T-helper 17 cell (primary cell): ENCODE results near the gene RUSC1. TPM values are rescaled to one million over a fixed set of nuclear protein-coding genes. Genes with fewer than 3 reads are reported as not detected.
"Not testable (repeated sequence)": the region's sequence is repeated elsewhere in the genome, so short reads cannot be mapped to it uniquely, and the experiment has no call there.

Source experiments
- ATAC-seq: fragments of 150-1000 bp; cut with Tn5 transposase; 2 replicates; pipeline ENCODE4 v1.10.0; 2021; ENCODE audit warnings: mild to moderate bottlenecking, moderate library complexity
- DNase-seq, 3 donors: peaks; one replicate each; pipeline versions ENCODE4 v3.0.0 to v3.0.0-alpha.2; 2020 to 2021
- H3K9me3 ChIP-seq: one replicate; pipeline ENCODE4 v1.7.0; 2013; ENCODE audit warnings: low read length, mild to moderate bottlenecking; ENCODE audit not compliant: control insufficient read depth, poor library complexity, severe bottlenecking
- H3K27ac Mint-ChIP-seq: one replicate; pipeline ENCODE4 v1.8.0; 2022; ENCODE audit warnings: mild to moderate bottlenecking, moderate library complexity, mixed read lengths
- H3K27me3 Mint-ChIP-seq: one replicate; pipeline ENCODE4 v1.8.0; 2022; ENCODE audit warnings: mixed read lengths
- H3K36me3 Mint-ChIP-seq: one replicate; pipeline ENCODE4 v1.8.0; 2022; ENCODE audit warnings: low read depth, mixed read lengths
- H3K4me1 Mint-ChIP-seq: one replicate; pipeline ENCODE4 v1.8.0; 2022; ENCODE audit warnings: mild to moderate bottlenecking, mixed read lengths
- H3K4me3 Mint-ChIP-seq: one replicate; pipeline ENCODE4 v1.8.0; 2022; ENCODE audit warnings: mild to moderate bottlenecking, moderate library complexity, mixed read lengths
- total RNA-seq, 4 donors: library from RNA in 2 of 4; stranded (reverse) in 2 of 4; gene quantifications; one replicate each; pipeline ENCODE4 v1.2.3 and lab custom pipeline; 2022 to 2026

The RUSC1 gene
- total RNA-seq, 2 donors from 2014 or later: 13.2 to 14.8 TPM

DNA sequence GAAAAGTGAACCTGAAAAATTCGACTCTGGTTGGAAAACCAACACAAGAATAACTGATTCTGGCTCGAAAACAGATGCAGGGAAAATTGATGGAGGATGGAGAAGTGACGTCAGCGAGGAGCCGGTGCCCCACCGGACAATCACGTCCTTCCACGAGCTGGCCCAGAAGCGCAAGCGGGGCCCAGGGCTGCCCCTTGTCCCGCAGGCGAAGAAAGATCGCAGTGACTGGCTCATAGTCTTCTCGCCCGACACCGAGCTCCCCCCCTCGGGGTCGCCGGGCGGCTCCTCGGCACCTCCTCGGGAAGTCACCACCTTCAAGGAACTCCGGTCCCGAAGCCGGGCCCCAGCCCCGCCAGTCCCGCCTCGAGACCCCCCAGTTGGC lies 1.9 kb downstream of the RUSC1 start:
- no peak overlapping the region for H3K27ac Mint-ChIP-seq
- peaks cover 2% of the 10 kb centered on the region for H3K36me3 Mint-ChIP-seq
- ATAC-seq: no peak
- DNase-seq: no peak
- H3K9me3 ChIP-seq: no peaks in the 10 kb centered on the region
- peaks cover 29% of the 10 kb centered on the region for H3K4me1 Mint-ChIP-seq
- no peaks in the 10 kb centered on the region for H3K27me3 Mint-ChIP-seq
- H3K4me3 Mint-ChIP-seq: peak overlapping the region; percentile 86

DNA sequence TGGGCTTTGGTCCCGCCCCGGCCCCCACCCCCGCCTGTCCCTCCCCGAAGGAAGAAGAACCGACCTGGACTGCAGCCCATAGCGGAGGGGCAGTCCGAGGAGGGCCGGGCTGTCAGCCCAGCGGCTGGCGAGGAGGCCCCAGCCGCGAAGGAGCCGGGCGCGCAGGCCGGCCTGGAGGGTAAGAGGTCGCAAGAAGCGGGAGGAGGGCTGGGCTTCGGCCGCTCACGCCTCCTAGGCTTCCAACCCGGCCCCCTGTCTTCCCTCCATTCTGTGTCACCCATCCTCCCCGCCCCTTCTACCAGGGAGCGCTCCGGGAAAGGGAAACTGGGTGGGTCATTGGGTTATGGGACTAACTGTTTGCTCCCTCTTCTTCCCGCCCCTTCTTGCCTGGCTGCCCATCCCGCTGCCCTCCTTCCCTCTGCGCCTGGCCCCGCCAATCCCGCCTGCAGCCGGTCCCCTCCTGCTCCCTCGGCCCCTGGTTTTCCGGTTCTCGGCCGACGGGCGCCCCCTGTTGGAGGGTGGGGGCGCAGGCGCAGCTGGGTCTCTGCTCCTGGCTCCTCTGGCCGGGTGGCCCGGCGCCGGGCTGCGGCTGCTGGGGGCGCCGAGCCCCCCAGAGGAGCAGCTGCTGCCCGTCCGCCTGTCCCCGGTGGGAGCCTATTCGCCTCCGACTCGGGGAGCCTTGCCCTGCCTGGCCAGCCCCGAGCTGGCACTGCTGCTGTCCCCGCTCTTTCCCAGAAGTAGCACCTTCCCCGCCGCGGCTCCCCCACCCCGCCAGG lies 2.4 kb downstream of the RUSC1 start:
- H3K27ac Mint-ChIP-seq: no peak overlapping the region
- no peaks in the 10 kb centered on the region for H3K27me3 Mint-ChIP-seq
- H3K4me1 Mint-ChIP-seq: peaks cover 29% of the 10 kb centered on the region
- peaks cover 2% of the 10 kb centered on the region for H3K36me3 Mint-ChIP-seq
- H3K4me3 Mint-ChIP-seq: peak overlapping the region; percentile 95
- DNase-seq (peak; percentile 77 to 91 (median 80)), ATAC-seq (peak; percentile 61)
- H3K9me3 ChIP-seq: no peaks in the 10 kb centered on the region

GRCh38 chr1:155323729-155324036 lies 3.0 kb downstream of the RUSC1 start:
- no peaks in the 10 kb centered on the region for H3K9me3 ChIP-seq
- H3K4me3 Mint-ChIP-seq: peak overlapping the region; percentile 95
- peaks cover 29% of the 10 kb centered on the region for H3K4me1 Mint-ChIP-seq
- peak overlapping the region; percentile 65 for H3K27ac Mint-ChIP-seq
- no peaks in the 10 kb centered on the region for H3K36me3 Mint-ChIP-seq
- H3K27me3 Mint-ChIP-seq: no peaks in the 10 kb centered on the region
- ATAC-seq (peak; percentile 75), DNase-seq (peak; percentile 66 to 79 (median 75))

DNA sequence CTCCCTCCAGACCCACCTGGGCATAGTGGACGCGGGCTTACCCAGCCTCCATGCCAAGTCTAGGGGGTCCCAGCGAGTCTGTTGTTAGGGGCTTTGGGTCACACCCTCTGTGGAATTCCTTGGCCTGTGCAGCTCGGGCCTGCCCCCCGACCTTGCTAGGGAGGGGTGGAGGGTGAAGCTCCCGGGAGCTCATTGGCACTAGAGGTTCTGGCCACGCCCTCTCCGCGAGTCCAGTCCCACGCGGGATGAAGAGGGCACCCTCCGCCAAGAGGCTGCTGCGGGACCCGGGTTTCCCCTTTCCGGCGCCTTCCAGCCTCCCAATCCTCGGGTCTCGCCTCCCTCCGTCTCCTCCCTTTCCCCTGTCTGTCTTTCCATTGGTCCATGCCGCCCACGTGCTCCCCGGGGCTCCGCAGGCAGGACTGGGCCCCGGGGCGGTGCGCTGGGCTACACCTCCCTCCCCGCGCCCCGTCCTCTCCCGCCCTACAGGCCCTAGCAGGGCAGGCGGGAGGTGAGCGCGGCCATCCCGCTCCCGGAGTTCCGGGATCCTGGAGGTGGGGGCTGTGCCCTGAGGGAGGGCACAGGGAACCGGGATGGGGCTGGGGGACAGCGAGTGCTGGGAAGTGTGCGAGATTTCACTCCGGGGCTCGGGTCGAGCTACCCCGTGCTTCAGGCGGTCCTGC lies 3.5 kb downstream of the RUSC1 start:
- no peaks in the 10 kb centered on the region for H3K36me3 Mint-ChIP-seq
- peaks cover 26% of the 10 kb centered on the region for H3K4me1 Mint-ChIP-seq
- peak overlapping the region; percentile 95 for H3K4me3 Mint-ChIP-seq
- H3K9me3 ChIP-seq: no peaks in the 10 kb centered on the region
- no peaks in the 10 kb centered on the region for H3K27me3 Mint-ChIP-seq
- peak; percentile 85 for ATAC-seq
- DNase-seq: peak; percentile 74 to 88 (median 88)
- peak overlapping the region; percentile 65 for H3K27ac Mint-ChIP-seq

DNA sequence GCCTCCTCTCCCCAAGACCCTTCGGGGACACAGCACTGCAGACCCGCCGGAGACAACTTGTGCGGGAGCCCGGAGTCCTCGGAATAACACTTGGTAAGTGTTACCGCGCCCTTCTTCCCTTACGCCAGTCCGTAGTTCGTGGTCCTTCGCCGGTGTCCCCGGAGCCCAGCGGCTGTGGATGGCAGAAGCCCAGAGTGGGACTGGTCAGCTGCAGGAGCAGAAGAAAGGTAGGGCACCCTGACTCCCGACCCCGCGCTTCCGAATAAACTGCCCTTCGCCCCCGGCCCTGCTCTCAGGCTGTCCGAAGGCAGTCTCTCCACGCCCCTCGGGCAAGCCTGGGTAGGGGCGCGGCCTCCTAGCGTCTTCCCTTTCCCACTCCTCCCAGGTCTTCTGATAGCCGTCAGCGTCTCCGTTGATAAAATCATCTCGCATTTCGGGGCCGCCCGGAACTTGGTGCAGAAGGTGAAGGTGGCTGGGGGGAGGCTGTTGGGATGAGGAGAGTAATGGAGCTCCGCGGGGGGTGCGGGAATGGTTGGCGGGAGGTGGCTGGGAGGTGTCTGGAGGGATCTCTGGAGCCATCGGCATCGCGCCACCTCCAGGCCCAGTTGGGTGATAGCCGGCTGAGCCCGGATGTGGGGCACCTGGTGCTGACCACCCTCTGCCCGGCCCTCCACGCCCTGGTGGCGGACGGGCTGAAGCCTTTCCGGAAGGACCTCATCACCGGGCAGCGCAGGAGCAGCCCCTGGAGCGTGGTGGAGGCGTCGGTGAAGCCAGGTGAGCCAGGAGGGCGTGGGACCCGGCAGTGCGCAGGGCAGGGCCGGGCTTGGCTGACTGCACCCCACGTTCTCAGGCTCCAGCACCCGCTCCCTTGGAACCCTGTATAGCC lies 4.3 kb downstream of the RUSC1 start:
- no peaks in the 10 kb centered on the region for H3K9me3 ChIP-seq
- peaks cover 25% of the 10 kb centered on the region for H3K4me1 Mint-ChIP-seq
- H3K36me3 Mint-ChIP-seq: no peaks in the 10 kb centered on the region
- ATAC-seq (no peak), DNase-seq (peak in 1 of 3 donors; percentile 25)
- H3K27me3 Mint-ChIP-seq: no peaks in the 10 kb centered on the region
- H3K4me3 Mint-ChIP-seq: peak overlapping the region; percentile 95
- H3K27ac Mint-ChIP-seq: peak overlapping the region; percentile 65

GRCh38 chr1:155325603-155325893 lies 4.9 kb downstream of the RUSC1 start:
- H3K36me3 Mint-ChIP-seq: no peaks in the 10 kb centered on the region
- peak overlapping the region; percentile 63 for H3K27ac Mint-ChIP-seq
- no peaks in the 10 kb centered on the region for H3K9me3 ChIP-seq
- no peak overlapping the region for H3K4me3 Mint-ChIP-seq
- H3K4me1 Mint-ChIP-seq: peaks cover 19% of the 10 kb centered on the region
- no peaks in the 10 kb centered on the region for H3K27me3 Mint-ChIP-seq
- DNase-seq: no peak
- ATAC-seq: no peak

DNA sequence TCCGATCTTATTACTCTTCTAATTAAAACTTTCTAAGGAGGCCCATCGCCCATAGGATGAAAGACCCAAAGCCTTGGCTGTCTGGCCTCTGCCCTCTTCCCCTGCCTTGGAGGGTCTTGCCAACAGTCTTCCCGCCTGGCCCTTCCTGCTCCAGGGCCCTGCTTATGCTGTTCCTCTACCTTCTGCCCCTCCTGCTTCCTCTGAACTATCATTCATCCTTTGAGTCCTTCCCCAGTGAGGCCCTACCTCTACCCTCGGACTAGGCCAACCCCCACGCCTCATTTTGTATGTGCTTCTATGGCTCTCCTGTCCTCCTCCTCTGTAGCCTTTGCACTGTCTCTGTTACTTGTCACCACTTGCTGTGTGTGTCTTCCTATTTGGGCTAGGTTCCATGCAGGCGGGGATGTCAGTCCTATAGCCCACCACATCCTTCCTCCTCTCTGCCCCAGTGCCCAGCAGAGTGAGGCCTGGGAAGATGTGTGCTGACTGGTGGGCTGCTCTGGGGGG lies 5.4 kb downstream of the RUSC1 start:
- DNase-seq (no peak), ATAC-seq (no peak)
- Mint-ChIP-seq H3K4me3 (peak overlapping the region; percentile 79), H3K36me3 (peaks cover 2% of the 10 kb centered on the region), H3K27me3 (no peaks in the 10 kb centered on the region), H3K27ac (peak overlapping the region; percentile 63), H3K4me1 (peaks cover 20% of the 10 kb centered on the region)
- no peaks in the 10 kb centered on the region for H3K9me3 ChIP-seq

DNA sequence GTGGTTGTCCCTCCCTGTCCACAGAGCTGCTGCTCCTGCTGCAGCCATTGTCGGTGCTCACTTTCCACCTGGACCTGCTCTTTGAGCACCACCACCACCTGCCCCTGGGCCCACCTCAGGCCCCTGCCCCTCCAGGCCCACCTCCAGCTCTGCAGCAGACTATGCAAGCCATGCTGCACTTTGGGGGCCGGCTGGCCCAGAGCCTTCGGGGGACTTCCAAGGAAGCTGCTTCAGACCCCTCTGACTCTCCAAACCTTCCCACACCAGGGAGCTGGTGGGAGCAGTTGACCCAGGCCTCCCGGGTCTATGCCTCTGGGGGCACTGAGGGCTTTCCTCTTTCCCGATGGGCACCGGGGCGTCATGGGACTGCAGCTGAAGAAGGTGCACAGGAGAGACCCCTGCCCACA lies 5.9 kb downstream of the RUSC1 start:
- Mint-ChIP-seq H3K27ac (peak overlapping the region; percentile 63), H3K36me3 (peaks cover 2% of the 10 kb centered on the region), H3K4me3 (no peak overlapping the region), H3K27me3 (no peaks in the 10 kb centered on the region), H3K4me1 (peaks cover 19% of the 10 kb centered on the region)
- no peaks in the 10 kb centered on the region for H3K9me3 ChIP-seq
- no peak for DNase-seq
- no peak for ATAC-seq

DNA sequence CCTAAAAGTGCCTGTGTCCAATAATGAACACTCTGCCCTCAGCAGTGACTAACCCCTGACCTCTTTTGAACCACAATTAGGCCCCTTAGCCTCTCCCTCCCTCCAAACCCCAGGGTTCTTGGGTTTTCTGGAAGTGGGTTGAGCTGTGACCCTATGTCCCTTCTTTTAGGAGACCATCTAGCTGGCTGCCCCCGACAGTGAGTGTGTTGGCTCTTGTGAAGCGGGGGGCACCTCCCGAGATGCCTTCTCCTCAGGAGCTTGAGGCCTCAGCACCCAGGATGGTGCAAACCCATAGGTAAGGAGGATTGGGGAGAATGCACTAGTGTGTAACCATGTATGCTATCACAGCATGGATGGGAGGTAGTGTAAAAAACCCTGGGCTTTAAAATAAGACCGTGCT lies 7.3 kb downstream of the RUSC1 start:
- Mint-ChIP-seq H3K36me3 (peaks cover 2% of the 10 kb centered on the region), H3K4me3 (no peak overlapping the region), H3K27ac (peak overlapping the region; percentile 43), H3K27me3 (no peaks in the 10 kb centered on the region), H3K4me1 (peaks cover 15% of the 10 kb centered on the region)
- H3K9me3 ChIP-seq: no peaks in the 10 kb centered on the region
- ATAC-seq: no peak
- DNase-seq: no peak

GRCh38 chr1:155328856-155329255 lies 8.2 kb downstream of the RUSC1 start:
- not testable (repeated sequence) for DNase-seq, H3K27ac Mint-ChIP-seq, ATAC-seq, H3K4me3 Mint-ChIP-seq, H3K9me3 ChIP-seq, H3K27me3 Mint-ChIP-seq, H3K36me3 Mint-ChIP-seq
- H3K4me1 Mint-ChIP-seq: peaks cover 15% of the 10 kb centered on the region

- no peaks in the 10 kb centered on the region for H3K27me3 Mint-ChIP-seq
- H3K4me3 Mint-ChIP-seq: no peak overlapping the region
- peaks cover 4% of the 10 kb centered on the region for H3K36me3 Mint-ChIP-seq
- peak overlapping the region; percentile 37 for H3K27ac Mint-ChIP-seq
- H3K4me1 Mint-ChIP-seq: peaks cover 12% of the 10 kb centered on the region
- no peak for DNase-seq
- H3K9me3 ChIP-seq: no peaks in the 10 kb centered on the region
- ATAC-seq: no peak
Measured at GRCh38 chr1:155329980-155330598, 9.4 kb downstream of the RUSC1 start.

DNA sequence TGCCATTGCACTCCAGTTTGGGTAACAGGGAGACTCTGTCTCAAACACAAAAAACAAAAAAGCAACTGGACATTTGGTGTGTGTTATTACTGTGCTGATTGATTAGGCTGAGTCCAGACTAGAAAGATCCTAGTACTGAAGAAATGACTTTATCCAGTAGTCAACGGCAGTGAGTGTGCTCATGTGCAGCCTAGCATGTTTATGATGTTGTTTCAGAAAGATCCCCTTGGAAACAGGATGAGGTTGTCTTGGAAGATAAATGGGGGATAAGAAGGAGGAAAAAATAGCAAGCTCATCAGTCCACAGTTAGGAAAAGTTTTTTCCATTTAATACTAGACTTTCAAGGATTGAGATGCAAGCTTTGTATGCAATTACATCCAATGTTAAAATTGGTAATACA lies 14.3 kb downstream of the RUSC1 start:
- no peaks in the 10 kb centered on the region for H3K9me3 ChIP-seq
- ATAC-seq: no peak
- Mint-ChIP-seq H3K36me3 (peaks cover 16% of the 10 kb centered on the region), H3K4me3 (no peak overlapping the region), H3K27ac (no peak overlapping the region), H3K4me1 (peaks cover 9% of the 10 kb centered on the region), H3K27me3 (no peaks in the 10 kb centered on the region)
- no peak for DNase-seq
